Astrocyte (in vitro differentiated cells and primary cell): ENCODE results near the gene TREML1.

Source experiments
- CTCF ChIP-seq: IDR thresholded peaks from 2 replicates; pipeline ENCODE4 v1.5.1; 2011; ENCODE audit warnings: low read depth, mild to moderate bottlenecking, inconsistent platforms, low read length, moderate library complexity; ENCODE audit not compliant: insufficient read depth
- EZH2 ChIP-seq: IDR thresholded peaks from 2 replicates; pipeline ENCODE4 v1.6.1; 2012; ENCODE audit warnings: mild to moderate bottlenecking, low read length, inconsistent platforms; ENCODE audit not compliant: insufficient read depth

DNA sequence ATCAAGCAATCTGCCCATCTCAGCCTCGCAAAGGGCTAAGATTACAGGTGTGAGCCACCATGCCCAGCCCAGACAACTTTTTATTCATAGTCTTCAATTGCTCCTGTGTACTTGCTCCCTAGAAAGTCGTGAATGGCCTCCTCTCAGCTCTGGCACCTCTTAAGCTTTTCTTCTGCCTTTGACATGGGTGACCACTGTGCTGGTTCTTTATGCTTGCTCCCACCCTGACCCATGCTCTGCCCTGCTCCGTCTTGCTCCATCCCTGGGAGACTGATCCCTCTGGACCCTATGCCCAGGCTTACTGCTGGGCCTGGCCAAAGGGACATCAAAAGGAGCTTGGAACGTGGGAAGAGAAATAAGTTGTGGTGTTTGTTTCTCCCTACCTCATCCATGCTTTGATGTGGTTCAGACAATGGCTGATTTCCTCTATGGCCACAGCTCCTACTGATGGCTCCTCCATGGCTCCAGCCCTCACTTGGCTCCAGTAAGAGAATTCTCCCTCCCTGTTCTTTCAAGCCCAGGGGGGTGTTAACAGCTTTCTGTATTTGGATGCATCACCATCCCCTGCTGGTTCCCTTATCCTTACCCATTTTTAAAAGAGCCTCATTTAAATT lies 16.5 kb upstream of the TREML1 start:
- TF ChIP-seq CTCF = no peak
- no peak for TF ChIP-seq EZH2
